AG09309 (cell line): ENCODE measurements around the gene SCN9A.

Experiments used
- DNase-seq: peaks from one replicate; pipeline ENCODE4 v3.0.0-alpha.2; 2010; ENCODE audit warnings: low read depth
- H3K4me3 ChIP-seq: 2 replicates; pipeline ENCODE4 v1.5.1; 2011; ENCODE audit warnings: mild to moderate bottlenecking, low read depth, low read length, moderate library complexity; ENCODE audit not compliant: control insufficient read depth
- TF ChIP-seq, protein P1 (sequence below): IDR thresholded peaks from 2 replicates; pipeline ENCODE4 v1.5.1; 2011; ENCODE audit warnings: mild to moderate bottlenecking, low read depth, low read length, inconsistent platforms; ENCODE audit not compliant: insufficient read depth, control insufficient read depth; ENCODE audit errors: missing control alignments

SCN9A gene

GRCh38 chr2:166157578-166157977 lies 218.2 kb downstream of the SCN9A start:
- no peak for DNase-seq
- TF ChIP-seq, protein P1, sequence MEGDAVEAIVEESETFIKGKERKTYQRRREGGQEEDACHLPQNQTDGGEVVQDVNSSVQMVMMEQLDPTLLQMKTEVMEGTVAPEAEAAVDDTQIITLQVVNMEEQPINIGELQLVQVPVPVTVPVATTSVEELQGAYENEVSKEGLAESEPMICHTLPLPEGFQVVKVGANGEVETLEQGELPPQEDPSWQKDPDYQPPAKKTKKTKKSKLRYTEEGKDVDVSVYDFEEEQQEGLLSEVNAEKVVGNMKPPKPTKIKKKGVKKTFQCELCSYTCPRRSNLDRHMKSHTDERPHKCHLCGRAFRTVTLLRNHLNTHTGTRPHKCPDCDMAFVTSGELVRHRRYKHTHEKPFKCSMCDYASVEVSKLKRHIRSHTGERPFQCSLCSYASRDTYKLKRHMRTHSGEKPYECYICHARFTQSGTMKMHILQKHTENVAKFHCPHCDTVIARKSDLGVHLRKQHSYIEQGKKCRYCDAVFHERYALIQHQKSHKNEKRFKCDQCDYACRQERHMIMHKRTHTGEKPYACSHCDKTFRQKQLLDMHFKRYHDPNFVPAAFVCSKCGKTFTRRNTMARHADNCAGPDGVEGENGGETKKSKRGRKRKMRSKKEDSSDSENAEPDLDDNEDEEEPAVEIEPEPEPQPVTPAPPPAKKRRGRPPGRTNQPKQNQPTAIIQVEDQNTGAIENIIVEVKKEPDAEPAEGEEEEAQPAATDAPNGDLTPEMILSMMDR: no peak
- H3K4me3 ChIP-seq: no peak overlapping the region

DNA sequence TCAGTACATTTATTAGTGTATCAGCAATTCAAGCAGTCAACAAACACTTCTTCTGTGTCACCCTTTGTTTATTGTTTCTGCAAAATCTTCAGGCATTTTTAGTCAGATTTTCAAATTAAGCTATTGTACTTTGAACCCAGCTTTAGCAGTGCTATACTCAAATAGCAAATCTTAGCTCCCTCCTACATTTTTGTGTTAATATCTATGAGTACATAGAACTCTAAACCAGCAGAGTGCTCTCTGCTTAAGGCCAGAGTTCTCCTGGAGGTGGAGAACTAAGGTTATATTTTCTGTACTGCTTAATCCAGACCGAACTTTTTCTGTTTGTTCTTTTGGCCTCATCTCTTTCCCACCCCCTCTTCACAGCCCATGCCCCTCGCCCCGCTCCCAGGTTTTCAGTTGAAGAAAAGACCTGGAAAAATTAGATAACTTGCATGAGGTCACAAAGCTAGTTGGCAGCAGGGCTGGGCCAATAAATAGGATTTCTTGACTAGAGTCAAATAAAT lies 218.7 kb downstream of the SCN9A start:
- no peak for DNase-seq
- H3K4me3 ChIP-seq: no peak overlapping the region
- TF ChIP-seq, protein P1: no peak

DNA sequence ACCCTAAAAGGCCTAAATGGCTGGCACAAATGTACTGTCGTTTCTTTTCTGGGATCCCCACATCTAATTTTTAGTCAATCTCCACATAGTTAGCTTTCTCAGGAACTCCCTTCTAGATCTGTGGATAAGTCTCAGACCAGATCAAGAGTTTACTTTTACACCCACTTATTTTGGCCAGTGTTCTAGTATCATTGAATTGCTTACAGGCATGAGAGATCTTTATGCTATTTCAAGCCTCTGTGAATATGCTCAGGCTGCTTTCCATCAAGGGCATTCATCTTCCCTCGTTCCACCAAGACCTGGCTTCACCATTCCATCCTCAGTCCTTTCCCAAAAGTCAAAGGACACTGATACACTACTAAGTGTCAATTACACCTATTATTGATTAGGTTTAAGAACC lies 220.2 kb downstream of the SCN9A start:
- H3K4me3 ChIP-seq: no peak overlapping the region
- TF ChIP-seq, protein P1: no peak
- DNase-seq: no peak

- TF ChIP-seq, protein P1: no peak
- no peak for DNase-seq
- no peak overlapping the region for H3K4me3 ChIP-seq
These were observed 220.9 kb downstream of the SCN9A start for GRCh38 chr2:166154685-166155338.

- H3K4me3 ChIP-seq: no peak overlapping the region
- no peak for DNase-seq
- TF ChIP-seq, protein P1: no peak
These were observed 223.7 kb downstream of the SCN9A start for GRCh38 chr2:166152064-166152463.

DNA sequence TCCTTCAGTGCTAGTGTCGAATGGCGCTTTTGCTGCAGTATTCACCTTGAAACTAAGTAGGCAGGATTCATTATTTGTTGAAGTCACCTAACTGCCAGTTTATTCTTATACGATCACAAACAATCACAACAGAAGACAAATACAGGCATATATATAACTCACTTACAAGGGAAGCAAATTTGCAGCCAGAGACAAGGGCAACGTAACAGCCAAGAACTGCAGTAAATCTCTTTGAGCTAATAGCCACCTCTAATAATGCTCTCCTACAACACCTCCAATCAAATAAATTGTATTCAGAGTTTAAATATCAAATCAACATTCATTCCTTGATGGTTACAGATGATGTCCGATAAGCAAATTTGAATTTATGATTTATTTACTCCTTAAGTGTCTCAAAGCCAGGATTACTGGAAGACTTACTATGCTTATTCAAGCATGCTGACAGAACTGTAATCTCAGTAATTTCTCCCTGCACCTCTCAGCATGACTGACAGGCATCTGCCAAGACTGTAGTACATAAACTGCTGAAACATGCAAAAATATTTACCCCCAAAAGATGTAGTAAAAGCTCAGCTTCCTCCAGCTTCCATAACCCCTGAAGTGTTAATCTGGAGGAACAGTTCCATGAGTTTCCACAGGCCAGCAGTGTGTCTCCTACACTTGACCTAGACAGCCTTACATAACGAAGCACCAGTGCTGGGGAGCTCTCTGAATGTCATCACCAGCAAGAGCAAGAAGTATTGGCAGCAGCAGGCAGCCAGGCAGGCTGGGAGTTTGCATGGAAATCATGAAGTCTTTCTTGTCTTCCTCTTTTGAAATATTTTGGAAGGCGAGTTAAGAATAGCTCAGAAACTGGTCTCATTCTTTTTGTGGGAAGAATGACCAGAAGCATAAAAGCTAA lies 227.0 kb downstream of the SCN9A start:
- TF ChIP-seq, protein P1: no peak
- H3K4me3 ChIP-seq: no peak overlapping the region
- DNase-seq: no peak
